AML-193 (cell line): ENCODE measurements around the gene ZMIZ1.

Source experiments
- DNase-seq, 2 experiments: peaks; one replicate each; lab custom pipeline; 2025; lab: John Stamatoyannopoulos, UW

The ZMIZ1 gene

DNA sequence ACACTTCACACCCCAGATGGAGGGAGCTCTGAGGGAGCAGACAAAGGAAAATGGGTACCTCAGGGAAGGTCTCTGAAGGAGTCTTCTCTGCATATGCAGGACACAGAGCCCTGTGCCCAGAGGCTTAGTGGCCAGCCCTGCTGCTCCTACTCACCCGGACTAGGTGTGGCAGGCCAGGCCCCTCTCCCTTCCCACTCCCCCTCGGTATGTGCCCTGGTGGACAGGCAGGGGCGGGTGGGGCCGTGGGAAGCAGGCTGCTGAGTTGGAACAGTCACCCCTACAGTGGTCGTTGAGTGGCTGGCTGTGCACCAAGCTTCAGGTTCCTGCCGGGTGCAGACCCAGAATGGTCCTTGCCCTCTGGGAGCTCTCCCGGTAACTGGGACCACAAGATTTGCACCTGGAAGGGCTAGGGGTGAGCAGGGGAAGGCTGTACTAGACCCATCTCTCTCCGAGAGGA is 68.6 kb downstream of the ZMIZ1 start:
- no peak for DNase-seq

DNA sequence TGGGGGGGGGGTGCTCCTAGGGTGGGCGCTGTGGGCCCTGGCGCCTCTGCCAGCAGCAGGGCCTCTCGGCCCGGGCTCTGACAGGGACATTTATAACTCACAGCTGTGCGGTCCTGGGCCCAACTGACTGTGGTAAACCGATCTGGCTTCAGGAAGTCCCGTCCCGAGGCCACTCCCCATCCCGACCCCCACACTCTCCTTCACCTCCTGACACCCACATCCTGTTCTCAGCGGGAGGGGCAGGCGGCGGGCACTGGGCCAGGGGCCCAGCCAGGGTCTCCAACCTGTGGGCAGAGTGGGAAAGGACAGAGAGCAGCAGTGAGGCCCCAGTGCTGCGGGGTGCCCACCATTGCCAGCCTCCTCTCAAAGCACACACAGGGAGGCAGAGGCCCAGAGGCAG is 69.1 kb downstream of the ZMIZ1 start:
- no peak for DNase-seq

DNA sequence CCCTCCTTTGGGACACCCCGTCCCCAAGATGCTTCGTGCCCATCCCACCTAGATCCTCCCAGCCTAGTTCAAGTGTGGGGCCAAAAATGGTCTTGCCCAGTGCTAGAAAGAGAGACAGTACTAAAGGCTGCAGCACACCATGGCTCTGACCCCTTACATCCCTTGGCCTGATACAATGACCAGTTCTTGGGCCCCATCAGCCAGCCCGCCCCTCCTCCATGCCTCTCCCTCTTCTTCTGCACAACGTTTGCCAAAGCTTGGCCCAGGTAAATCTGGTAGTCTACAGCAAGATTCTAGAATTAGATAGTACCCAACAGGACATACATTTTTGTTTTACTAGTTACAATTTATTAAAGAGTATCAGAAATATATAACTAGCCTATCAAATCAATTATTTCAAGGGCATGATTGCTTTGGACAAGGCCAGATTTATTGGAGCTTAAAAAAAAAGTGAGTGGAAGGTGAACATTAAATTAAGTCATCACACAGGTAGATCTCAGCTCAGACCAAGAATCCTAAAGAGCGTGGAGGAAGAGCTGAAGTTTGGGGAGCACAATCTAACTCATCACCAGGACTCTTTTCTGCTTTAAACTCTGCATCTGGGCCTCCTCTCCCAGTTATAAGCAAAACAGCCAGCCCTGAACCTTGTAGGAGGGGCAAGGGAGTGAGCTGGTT is 69.8 kb downstream of the ZMIZ1 start:
- no peak for DNase-seq

GRCh38 chr10:79139124-79139835 is 70.5 kb downstream of the ZMIZ1 start:
- no peak for DNase-seq

GRCh38 chr10:79140085-79140793 is 71.5 kb downstream of the ZMIZ1 start:
- DNase-seq: no peak

DNA sequence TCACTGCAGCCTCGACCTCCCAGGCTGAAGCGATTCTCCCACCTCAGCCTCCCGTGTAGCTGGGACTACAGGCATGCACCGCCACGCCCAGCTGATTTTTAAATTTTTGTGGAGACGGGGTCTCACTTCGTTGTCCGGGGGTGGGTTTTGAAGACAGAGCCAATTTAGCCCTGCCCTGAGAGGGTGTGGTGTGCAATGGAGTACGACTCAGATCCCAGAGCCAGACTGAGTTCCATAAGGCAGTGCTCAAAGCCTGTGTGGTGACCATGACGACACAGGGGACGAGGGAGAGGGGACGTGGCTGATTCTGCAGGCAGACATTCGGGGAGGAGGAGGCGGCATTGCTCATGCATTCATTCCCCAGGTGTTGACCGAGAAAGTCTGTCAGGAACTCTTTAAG is 72.1 kb downstream of the ZMIZ1 start:
- DNase-seq: no peak

- DNase-seq: no peak
These were observed 73.3 kb downstream of the ZMIZ1 start for GRCh38 chr10:79142064-79142491.

DNA sequence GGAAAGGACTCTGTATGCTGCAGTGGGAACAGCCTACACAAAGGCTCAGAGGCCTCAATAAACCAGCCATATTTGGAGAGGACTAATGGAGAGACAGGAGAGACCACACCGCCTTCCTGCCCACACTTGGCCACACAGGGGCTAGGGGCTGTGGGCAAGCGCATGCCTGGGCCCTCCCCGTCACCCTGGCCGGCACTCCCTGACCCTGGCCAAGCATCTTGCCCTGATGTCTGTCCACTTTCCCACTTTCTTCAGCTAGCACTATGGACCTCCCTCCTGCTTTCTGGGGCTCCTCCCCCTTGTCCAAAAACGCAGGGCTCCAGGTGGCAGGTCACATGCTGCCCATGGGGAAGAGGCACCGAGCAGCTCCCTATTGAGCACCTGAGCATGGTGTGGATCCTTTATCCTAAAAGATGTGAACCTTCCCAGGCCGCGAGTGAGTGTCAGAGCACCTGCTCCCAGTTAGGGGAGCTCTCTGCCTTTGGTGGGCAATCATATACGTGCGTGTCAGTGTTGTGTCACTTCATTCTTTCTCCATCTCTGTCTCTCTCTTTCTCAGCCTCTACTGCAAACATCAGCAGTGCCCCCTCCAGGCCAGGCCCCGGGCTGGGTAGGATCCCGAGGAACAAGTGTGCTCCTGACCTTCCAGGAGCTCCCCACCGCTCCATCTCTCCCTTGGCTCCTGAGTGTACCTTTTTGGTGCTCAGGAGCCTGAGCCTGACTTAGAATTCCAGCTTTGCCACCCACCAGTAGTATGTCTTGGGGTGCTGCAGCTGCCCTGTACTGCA is 74.0 kb downstream of the ZMIZ1 start:
- no peak for DNase-seq

GRCh38 chr10:79143879-79144278 is 75.1 kb downstream of the ZMIZ1 start:
- no peak for DNase-seq

DNA sequence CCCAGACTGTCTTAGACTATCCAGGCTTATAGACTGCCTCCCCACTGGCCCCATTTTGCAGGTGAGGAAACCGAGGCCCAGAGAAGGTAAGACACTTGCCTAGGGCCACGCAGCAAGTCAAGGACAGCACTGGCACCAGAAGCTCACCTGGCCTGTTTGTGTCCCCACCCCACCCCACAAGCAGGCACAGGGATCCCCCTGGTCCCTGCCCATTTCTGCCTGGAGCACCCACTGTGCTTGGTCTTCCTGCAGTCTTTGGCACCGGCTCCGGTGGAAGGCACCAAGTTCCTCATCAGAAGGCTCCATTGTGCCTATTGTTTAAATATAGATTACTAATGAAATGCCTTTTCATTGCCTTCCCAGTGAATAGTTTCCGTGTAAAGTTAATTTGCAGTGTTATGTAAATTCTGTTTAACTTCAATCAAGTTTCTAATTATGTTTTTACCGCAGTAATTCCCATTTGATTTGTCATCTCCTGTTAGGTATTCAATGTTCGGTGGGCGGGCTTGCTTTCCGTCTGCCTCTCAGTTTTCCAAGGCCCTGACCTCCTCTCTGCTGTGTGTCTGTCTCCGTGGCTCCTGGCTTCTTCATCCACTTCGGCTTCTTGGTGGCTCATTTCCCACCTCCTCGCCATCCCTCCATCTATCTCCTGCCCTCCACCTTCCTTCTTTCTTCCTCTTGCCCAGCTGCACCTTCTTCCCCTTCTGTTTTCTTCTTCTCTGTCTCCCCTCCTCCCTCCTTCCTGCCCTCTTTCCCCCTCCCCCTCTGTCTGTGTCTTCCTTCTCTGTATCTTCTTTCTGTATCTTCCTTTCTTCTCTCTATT is 75.8 kb downstream of the ZMIZ1 start:
- no peak for DNase-seq

GRCh38 chr10:79145174-79145483 is 76.4 kb downstream of the ZMIZ1 start:
- no peak for DNase-seq

GRCh38 chr10:79145517-79146470 is 77.0 kb downstream of the ZMIZ1 start:
- DNase-seq: no peak

DNA sequence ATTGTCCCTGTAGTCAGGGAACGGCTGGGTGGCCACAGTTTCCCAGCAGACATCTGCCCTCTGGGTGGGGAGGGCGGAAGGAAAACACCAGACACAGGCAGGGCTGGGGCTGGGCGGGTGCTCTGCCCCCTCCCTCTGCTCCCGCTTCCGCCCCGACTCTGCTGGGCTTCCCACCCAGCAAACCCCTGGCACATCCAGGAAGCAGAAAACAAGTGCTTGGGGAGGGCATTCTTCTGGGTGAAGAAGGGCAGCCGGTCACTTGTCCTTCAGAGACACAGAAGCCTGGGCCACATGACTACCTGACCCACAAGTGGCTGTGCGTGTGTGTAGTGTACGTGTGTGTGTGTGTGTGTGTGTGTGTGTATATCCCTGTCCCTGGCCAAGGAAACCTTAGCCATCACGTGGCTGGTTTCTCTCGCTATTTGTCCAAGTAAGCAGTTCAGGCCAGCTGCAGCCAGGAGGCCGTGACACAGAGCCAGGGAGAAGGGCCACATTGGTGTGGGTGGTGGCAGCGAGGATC is 77.9 kb downstream of the ZMIZ1 start:
- DNase-seq: no peak

GRCh38 chr10:79147306-79147705 is 78.5 kb downstream of the ZMIZ1 start:
- no peak for DNase-seq

- DNase-seq: no peak
These were observed 79.2 kb downstream of the ZMIZ1 start for GRCh38 chr10:79147796-79148451.

DNA sequence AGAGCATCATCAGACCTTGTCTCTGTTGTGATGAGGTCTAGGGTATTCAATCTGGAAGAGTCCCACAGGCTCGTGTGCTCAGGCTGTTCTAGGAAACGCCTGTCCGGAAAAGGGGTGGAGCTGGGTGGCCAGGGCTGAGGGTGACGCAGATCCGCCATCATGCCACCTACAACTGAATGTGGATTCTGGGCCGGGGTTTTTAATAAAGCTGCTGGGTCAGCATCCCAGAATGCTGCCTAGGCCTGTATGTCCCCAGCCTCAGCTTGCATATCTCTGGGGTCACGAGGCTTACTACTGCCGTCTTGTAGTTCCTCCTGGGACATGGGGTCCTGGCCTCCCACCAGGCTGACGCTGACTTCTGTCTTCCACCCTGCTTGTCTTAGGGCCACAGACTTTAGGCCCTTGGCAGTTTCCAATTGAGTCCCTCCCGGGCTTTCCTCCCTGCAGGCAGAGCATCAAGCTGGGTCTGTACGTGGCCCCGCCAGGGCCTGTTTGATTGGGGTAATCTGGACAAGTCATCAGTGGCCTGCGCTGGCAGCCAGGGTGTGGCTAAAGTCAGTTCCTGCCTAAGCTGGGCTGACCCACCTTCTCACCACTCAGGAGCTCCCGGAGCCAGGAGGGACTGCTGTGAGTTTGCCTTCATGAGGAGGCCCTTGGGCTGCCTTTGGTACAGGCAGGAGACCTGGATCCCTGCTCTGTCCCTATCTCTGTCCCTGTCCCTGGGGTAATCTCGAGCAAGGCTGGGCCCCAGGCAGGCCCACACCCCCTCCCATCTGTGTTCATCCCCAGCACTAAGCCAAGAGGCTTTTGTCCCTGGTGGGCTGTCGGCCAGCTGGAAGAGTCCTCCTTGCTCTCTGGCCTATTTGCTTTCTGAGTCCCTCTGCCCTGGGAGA is 79.9 kb downstream of the ZMIZ1 start:
- DNase-seq: no peak

- no peak for DNase-seq
These were observed 80.5 kb downstream of the ZMIZ1 start for GRCh38 chr10:79149345-79149661.

DNA sequence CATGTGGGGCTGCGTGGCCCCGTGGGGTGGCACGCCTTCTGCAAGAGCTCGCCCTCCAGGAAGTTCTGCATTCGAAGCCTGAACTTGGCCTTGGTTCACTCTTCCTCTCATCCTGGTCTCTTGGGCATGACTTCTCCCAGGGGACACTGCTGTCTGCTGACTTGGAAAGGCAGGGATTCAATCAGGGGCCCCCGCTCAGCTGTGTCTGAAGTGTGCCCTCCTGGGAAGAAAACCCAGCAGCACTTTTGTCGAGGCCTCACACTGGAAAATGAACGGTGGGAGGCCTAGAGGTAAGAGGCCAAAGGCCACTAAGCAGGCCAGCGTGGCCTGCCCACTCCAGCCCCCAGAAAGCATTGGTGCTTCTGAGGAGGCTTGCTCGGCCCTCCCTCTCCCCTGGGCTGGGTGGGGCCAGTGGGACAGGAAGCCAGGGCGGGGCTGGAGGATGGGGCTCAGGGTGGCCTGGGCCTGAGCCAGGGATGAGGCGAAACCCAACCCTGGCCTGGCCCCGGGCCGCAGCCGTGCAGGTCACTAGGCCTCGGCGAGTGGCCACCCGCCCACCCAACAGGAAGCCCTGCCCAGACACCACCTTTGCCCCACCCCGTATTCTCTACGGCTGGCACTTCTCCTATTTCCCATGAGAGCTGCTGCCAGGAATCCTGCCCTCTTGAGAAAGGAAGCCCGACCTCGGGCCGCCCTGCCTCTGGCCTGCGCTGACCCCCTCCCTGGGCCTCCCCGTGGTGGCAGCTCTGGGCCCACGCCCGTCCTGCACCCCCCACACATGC is 81.1 kb downstream of the ZMIZ1 start:
- no peak for DNase-seq
